T-helper 22 cell (primary cell): ENCODE measurements around the gene FGF12.

Experiments
- DNase-seq: peaks from one replicate; pipeline ENCODE4 v3.0.0-alpha.2; 2020; ENCODE audit warnings: low read depth

Gene FGF12

DNA sequence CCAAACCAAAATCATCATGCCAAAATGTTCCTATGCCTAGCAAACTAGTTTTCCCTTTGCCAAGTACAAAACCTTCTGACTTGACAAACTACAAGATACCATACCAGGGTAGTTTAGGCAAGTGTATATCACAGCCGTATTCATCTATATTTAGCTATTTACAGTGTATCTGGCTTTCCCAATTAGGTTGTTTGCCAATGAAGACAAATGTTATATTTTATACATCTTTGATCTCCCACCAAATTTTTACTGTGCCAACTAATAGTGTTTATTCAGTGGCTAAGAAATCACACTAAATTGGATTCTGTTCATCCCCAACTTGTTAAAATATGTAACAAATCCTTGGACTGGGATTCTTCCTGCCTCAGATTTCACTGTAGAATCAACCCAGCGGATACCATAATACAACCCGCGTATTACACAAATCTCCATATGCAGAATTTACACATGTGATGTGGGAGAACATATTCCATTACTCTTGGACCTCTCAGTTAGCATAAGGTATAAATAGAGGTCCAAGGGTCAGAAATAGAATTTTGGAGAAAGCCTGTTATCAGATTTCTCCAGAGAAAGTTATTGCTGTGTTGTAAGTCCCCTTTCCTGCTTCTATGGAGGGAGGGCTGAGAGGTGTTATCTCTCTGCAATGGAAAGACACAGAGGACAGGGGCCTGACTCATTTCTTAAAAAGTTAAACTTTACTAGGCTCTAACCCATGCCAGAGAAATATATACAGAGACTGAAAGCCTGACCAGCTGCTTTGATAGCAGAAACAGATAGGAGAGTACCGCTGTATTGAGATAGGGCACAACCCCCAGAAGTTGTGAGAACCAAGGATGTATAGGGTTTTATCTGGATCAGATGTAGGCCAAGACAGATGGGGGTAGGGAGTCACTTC lies 467.0 kb downstream of the FGF12 start:
- DNase-seq = no peak

DNA sequence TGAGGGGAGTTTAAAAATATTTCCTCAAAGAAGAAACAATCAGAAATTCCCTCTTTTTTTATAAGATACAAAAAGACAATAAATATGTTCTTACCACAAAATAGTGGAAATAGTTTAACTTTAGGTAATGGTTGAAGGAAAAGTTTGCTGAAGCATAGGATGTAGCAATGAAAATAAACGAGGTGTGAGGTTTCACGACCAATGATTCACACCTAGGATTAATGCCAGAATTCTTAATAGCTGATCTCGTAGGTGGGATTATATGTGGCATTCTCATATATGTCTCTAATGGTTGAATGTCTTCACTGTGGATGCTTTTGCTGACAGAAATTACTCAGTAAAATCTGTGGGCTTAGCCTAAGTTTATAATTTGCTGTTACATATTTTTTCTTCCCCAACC lies 467.7 kb downstream of the FGF12 start:
- no peak for DNase-seq

DNA sequence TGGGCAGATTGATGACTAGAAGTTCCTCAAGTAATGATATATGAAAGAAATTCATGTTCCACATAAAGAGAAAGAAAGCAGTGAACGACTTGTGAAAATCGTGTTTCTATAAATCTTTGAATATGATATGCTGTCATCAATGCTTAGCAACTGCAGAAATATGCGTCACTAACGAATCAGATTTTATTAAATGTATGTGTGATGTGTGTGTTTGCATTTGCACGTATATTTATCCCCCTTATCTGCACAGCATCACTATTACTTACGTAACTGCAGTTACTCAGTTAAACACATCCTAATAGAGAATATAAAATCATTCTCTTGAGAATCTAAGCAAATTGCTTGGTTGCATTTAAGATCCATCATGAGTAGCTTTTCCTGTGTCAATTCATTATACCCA lies 468.6 kb downstream of the FGF12 start:
- no peak for DNase-seq

DNA sequence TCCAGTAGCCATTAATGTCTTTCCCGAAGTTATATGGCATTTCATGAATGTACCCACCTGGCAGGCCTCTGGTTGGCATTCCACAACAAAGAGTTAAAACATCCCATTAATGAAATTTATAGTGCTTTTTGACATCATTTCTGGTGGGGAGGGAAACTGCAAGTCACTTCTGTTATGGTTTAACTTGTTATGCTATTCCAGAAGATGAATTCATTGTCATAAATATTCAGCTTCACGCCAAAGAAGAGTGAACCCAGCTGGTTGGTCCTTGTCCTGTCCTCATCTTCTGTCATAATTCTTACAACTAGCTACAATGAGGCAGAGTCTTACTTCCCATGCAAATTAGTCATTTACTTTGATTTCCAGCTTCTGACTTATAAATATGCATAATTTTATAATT lies 471.5 kb downstream of the FGF12 start:
- DNase-seq = no peak

DNA sequence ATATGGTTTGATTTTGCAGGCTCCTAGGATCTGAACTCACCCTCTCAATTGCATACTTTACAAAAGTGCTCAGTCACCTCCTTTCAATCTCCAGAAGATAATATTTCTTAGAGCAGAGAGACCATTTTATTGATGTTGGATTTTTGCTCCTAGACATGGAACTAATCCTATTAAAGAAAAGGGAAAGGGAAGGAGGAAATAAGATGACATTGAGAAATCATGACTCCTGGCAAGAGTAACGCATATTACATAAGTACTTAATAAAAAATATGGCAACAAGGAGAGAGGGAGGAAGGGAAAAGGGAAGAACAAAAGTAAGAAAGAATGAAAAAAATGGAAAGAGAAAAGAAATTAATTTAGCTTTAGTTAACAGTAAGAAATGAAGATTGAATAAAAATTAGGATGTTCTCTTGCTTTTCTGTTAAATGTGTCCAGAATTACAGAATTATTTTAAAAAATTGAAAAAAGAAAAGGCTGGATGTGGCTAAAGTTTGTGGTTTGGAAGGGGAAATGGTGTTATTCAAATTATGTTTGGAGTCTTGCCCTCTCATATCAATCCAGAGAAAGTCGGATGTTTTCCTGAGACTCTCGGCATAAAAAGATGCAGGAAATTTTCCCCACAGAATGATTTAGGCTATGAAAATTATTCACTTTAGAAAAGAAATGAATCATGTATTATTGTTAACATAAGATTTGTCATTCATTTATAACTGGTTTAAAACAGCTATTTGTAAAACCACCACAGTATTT lies 474.0 kb downstream of the FGF12 start:
- DNase-seq = no peak

DNA sequence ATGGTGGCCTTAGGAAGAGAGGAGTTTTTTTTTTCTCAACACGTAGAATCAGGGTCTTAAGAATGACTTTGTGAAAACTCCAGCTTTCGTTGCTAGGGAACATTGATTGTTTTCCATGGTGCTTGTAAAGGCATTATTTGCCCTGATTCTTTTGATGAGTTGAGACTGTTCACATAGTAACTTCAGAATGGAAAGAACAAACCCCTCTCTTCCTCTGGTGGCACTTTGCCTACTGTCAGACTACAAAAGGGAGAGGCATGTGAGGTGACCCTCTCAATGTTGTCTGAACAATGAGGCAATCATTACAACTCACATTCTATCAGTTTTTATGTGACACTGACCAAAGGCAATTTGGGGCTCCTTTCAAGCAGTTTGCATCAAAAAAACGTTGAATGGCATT lies 477.8 kb downstream of the FGF12 start:
- DNase-seq = no peak

DNA sequence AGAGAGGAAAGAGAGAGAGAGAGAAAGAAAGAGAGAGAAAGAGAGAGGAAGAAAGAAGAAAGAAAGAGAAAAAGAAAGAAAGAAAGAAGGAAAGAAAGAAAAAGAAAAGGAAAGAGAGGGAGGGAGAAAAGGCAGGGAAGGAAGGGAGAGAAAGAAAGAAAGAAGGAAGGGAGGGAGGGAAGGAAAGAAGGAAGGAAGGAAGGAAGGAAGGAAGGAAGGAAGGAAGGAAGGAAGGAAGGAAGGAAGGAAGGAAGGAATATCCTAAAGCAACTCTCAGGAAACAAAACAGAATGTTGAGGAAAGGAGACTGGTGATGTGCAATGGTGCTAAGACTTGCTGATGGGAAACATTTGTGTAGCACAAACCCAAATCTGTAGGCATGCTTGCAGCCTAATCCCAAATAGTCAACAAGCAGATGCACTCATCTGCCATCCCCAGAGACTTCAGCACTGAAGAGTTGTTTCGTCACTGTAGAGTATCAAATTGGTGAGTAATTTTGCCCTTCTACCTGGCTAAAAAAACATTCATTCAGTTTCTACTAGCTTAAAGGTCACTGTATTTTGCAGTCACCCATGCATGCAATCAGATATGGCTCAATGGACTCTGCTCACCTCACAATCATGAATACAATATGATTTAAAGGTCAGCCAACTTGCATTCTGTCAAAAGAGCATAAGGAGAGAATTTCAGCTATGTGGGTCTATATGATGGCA lies 480.3 kb downstream of the FGF12 start:
- no peak for DNase-seq

DNA sequence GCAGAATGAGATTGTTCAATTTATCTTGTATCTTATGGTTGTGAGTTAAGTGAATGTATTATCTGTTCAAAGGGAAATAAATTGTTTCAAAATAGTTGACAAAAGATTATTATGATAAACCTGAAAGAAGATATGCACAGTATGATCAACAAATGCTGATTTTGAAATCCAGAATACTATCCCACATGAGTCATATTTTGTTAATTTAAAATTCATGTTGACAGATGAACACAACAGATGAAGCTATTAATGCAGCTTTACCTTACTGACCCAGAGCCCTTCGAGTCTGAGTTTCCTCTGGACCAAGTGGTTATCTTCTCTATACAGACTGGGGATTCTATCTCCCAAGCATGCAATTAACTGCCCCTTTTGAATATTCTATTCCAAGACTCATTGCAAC lies 482.8 kb downstream of the FGF12 start:
- DNase-seq = no peak

DNA sequence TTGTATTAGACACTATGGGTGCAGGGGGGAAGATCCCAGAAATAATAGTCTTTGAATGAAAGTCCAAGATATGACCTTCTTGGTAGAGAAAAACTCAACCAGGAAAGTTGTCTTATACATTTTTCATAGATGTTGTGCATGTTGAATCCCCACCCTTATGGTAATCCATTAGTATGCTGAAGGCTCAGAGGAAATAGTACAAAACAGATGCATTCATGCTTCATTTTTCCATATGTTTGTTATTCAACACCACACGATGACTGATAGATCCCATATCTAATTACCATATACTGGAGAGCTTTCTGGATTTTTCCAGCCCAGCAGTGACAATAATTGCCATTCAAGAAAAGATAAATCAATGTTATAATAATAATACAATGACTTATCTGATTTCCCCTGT lies 487.4 kb downstream of the FGF12 start:
- DNase-seq = no peak

DNA sequence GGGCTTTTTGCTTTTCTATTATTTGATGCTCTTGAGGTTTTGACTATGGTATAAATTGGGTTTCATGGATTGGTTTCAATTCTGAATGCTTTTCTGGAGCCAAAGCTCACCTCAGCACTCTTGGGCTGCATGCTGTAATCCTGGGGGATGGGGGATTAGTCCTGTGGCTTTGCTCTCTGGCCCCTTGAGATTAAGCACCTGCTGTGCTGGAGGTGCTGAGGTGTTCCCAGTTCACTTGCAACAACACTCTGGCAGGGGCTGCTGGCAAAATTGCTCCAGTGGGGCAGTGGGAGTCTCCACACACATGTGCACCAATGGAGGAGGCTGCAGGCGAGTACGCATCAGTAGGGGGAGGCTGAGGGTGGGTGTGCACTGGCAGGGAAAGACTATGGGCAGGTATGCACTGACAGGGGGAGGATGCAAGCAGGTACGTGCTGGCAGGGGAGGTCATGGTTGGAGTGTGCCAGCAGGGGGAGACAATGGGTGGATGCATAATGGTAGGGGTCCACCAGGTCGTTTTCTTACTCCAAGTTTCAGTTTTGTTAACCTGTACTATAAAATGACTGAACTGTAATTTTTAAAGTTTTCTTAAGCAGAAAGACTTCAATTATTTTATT lies 489.2 kb downstream of the FGF12 start:
- DNase-seq = no peak

DNA sequence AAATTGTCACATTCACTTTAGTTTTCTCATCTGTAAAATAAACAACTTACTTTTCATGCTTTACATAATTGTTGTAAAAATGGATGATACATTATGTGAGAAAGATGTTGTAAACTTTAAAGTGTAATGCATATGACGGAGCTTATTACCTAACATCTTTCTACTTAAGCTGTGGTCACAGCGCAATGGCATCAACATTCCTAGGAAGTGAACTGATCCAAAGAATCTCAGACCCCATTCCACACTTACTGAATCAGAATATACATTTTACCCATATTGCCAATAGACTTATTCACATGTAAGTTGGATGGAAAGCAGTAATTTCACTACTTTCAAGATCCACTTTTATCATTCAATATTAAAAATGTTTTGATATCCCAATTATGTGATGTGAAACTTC lies 497.5 kb downstream of the FGF12 start:
- DNase-seq = no peak

DNA sequence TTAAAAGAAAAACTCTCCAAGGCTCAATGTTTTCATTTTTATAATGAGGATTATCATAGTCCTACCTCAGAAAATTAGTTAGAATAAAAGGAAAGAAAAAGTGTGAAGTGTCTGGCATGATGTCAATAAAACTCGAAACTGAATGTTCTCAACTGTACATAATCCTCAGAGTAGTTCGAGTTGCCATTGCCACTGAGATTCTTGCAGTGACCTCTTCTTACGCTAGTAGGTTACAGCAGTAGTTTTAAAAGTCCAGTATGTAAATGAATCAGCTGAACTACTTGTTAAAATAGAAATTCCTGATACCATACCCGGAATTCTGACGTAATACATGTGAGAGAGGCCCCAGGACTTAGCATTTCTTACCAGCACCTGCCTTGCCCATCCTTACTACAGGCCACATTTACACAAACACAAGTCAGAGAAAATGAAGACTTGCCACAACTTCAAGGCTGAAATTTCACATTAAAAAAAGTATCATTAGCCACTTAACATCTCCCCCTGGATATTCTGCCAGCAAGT lies 502.6 kb downstream of the FGF12 start:
- no peak for DNase-seq

DNA sequence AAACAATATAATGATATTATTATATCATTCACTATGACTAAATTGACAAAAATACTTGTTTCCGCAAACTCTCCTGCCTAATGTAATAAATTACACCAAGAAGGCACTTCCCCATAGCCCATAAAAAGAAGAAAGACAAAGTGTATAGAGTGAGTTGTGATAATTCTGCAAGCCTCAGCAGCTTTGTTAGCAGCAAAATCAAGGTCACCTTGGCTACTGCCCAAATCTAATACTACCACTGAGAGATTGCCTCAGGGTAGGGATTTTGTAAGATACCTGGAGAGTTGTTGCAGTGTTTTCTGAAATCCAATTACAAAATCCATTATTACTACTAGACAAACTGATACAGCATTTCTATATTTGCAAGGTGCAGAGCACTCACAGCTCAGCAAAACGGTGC lies 503.5 kb downstream of the FGF12 start:
- DNase-seq = no peak

DNA sequence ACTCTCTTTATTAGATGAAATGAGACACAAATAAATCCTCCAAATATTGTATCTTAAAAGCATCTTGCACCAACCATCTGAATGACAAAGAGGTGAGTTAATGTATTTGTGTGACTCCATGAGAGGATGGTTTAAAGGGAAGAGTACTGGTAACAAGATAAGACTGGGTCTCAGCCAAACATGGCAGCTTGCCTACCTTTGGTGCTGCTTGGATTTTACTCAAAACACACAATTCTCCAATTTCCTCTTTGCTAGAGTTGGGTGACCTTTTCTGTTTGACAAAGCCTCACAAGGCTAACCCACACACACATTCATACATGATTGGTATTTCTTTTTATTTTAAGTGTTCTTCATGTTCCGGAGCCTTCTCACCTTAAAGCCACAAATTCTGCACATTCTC lies 506.4 kb downstream of the FGF12 start:
- no peak for DNase-seq

DNA sequence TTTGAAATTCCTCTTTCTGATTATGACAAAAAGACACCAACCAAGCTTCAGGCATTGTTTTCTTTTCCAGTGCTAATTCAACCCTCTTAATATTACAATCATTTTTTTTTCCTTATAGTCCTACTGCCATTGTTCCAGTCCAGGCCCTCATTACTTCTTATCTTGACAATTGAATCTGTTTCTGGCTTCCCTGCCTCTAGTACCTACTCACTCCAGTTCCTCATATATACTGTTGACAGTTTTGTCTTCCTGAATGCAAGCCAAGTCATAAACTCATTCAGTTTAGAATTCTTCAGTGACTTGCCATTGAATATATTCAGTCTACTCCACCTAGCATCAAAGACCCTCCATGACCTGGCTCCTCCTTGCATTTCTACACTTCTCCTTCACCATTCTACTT lies 507.4 kb downstream of the FGF12 start:
- no peak for DNase-seq

DNA sequence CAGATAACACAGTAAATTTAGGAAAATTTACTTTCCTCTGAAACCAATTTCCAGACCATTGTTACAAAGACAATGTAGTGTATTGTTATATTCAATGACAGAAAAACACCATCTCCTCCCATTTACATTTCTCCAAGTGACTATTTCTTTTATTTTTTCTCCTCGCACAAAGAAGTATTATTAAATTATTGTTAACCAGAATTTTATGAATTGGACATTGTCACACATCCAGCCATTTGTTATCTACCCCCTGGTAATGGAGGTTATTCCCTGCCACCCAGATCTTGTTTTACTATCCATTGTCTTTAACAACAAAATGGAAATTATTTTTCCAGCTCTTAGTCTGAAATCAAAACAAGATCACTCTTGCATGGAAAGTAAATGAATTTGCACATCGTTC lies 511.3 kb downstream of the FGF12 start:
- DNase-seq = no peak

DNA sequence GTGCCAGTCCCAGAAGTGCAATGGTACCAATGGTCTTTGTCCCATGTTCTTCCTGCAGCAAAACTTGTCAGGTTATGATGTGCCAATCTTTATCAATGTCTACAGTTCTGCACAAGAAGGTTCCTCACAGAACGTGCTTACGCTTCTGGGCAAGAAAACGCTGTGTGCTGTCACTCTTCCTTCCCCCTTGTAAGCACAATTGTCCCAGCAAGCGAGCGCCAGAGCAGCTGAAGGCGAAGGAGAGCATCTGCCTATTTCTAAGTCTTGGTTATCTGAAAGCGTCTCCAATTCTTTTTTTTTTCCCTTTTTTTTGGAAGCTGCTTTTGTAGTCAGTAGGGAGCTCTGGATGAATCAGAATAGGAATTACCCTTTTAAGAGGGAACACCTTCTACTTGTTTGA lies 514.4 kb downstream of the FGF12 start:
- DNase-seq = no peak

DNA sequence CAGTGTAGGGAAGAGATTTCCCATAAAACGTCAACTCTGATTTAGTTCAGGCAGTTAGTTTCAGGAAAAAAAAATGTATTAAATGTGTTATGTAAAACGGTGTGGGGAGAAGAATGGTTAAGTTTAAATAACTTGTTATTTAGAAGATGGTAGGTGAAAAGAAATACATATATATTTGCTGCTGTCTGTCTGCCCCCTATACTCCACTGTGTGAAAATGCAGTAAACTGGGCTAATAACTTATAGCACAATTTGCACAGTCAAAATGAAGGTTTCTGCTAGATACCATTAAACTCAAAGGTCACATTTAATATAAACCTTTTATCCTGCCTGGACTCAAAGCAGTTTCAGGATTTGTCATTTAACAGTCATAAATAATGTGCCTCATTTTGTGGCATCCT lies 515.0 kb downstream of the FGF12 start:
- DNase-seq = no peak

DNA sequence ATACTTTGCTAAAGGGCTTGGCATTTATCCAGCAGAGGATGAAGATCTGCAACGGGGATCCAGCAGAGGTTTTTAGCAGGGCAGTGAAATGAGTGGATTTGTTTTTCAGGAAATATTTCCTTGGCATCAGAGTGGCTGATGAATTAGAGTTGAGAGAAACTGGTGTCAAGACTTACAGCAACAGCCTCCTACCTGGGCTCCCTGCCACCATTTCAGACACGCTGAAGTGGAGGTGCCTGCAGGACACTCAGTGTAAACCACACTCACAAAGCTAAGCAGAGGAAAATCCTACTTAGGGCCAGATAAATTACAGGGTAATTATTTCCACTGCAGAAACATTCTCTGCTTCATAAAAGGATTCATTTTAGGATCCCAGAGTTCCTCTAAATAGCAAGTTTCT lies 519.7 kb downstream of the FGF12 start:
- DNase-seq = no peak

DNA sequence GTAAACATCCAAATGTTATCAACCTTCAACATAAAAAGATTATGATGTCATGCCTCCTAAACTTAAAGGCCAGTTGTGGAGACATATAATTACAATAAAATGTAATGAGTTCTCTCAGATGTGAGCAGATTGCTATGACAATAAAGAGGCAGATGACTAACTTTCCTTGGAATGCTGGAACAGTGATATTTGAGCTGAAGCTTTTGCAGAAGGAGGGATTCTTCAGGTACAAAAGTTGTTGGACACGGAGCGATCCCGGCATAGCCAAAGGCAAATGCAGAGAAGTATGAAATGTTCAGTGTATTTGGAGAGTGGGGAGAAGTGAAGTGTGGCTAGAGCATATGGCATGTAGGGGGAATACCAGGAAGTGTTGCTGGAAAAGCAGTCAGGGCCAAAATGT lies 520.1 kb downstream of the FGF12 start:
- no peak for DNase-seq

DNA sequence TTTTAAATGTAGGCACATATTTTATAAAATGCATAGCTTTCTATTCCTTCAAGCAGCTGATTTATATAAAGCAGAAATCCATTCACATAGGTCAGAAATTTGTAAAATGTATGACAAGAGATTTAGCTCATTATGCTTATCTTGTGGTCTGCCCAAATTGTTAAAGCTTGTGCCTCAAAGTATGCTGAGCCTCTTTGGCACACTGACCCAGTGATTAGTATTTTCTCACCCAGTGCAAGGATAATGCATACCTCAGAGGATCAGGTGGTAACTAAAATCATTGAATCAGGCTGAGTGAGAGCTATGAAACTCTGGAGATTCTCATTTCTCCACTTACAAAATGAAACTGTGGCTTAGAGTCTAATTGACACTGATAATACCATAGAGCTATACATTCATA lies 533.3 kb downstream of the FGF12 start:
- DNase-seq = no peak

DNA sequence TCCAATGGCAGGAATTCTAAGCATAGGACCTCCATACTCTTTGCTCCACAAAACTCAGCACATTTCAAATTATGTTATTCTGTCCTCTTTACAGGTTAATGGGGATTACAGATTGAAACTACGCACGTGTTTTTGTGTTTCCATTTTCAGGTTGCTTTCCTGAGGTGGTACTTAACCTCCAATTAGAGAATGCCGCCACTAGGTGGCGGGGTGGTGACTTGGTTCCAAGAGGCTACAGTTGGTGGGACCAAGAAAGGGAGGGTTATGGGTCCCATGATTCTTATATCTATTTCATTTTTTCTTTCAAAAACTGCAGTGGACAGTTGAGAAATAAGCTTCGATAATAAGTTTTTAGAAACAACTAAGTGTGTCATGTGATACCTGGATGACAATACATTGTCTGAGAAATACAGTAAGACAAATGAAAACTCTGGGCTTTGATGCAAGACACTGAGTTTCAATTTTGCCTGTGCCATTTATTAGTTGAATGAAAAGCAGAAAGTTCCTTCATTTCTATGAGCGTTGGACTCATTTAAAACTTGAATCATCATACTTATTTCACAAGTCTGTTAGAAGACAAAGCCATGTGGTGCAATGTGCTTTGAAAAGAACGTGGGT lies 539.0 kb downstream of the FGF12 start:
- no peak for DNase-seq
